ES-I3 (cell line): ENCODE measurements around the gene ZIC5.

ENCODE experiments used
- H3K36me3 ChIP-seq: 2 replicates; pipeline ENCODE4 v1.6.1; 2013; ENCODE audit warnings: mild to moderate bottlenecking, low read length, control low read depth, moderate library complexity; ENCODE audit not compliant: insufficient read depth
- H3K4me1 ChIP-seq: 2 replicates; pipeline ENCODE4 v1.6.1; 2013; ENCODE audit warnings: mild to moderate bottlenecking, control low read depth, low read length; ENCODE audit not compliant: insufficient read depth
- H3K9ac ChIP-seq: 2 replicates; pipeline ENCODE4 v1.6.1; 2013; ENCODE audit warnings: low read depth, mild to moderate bottlenecking, low read length, moderate library complexity
- H3K9me3 ChIP-seq: 2 replicates; pipeline ENCODE4 v1.6.1; 2013; ENCODE audit warnings: mild to moderate bottlenecking, low read length, moderate library complexity; ENCODE audit not compliant: control insufficient read depth, insufficient read depth

ZIC5 gene

GRCh38 chr13:99926014-99926731 is 45.4 kb downstream of the ZIC5 start:
- Histone ChIP-seq H3K9me3 (no peaks in the 10 kb centered on the region), H3K36me3 (no peaks in the 10 kb centered on the region), H3K4me1 (0 out of 2 replicates have a peak, but pooled peaks cover 3% of the 10 kb centered on the region), H3K9ac (no peak overlapping the region)

- H3K9ac ChIP-seq: no peak overlapping the region
- no peaks in the 10 kb centered on the region for H3K36me3 ChIP-seq
- H3K9me3 ChIP-seq: no peaks in the 10 kb centered on the region
- no peaks in the 10 kb centered on the region for H3K4me1 ChIP-seq
These were observed 47.5 kb downstream of the ZIC5 start for GRCh38 chr13:99923877-99924582.

GRCh38 chr13:99922631-99923404 is 48.7 kb downstream of the ZIC5 start:
- no peaks in the 10 kb centered on the region for H3K4me1 ChIP-seq
- H3K9me3 ChIP-seq: no peaks in the 10 kb centered on the region
- no peak overlapping the region for H3K9ac ChIP-seq
- no peaks in the 10 kb centered on the region for H3K36me3 ChIP-seq

- no peaks in the 10 kb centered on the region for H3K9me3 ChIP-seq
- no peaks in the 10 kb centered on the region for H3K36me3 ChIP-seq
- H3K9ac ChIP-seq: no peak overlapping the region
- no peaks in the 10 kb centered on the region for H3K4me1 ChIP-seq
These were observed 52.4 kb downstream of the ZIC5 start for GRCh38 chr13:99919132-99919531.

GRCh38 chr13:99916366-99917103 is 55.0 kb downstream of the ZIC5 start:
- Histone ChIP-seq H3K9me3 (no peaks in the 10 kb centered on the region), H3K4me1 (peaks cover 8% of the 10 kb centered on the region; the same call in 1 of the 2 replicates), H3K36me3 (no peaks in the 10 kb centered on the region), H3K9ac (no peak overlapping the region)

GRCh38 chr13:99913167-99913566 is 58.4 kb downstream of the ZIC5 start:
- Histone ChIP-seq H3K4me1 (peaks cover 11% of the 10 kb centered on the region; the same call in 1 of the 2 replicates), H3K9me3 (no peaks in the 10 kb centered on the region), H3K36me3 (no peaks in the 10 kb centered on the region)

More at GRCh38 chr13:99913167-99913566, 58.4 kb downstream of the ZIC5 start:
- no peak overlapping the region for H3K9ac ChIP-seq
